Erythroblast (primary cell): Measurements from ENCODE around the gene KRT33A.

Source experiments
- GATA1 ChIP-seq: IDR thresholded peaks from 2 replicates; pipeline ENCODE4 v1.6.1; 2011; ENCODE audit warnings: low read depth, mild to moderate bottlenecking, control low read depth, low read length, moderate library complexity
- POLR2A ChIP-seq: IDR thresholded peaks from 2 replicates; pipeline ENCODE4 v1.6.1; 2011; ENCODE audit warnings: mild to moderate bottlenecking, low read length

DNA sequence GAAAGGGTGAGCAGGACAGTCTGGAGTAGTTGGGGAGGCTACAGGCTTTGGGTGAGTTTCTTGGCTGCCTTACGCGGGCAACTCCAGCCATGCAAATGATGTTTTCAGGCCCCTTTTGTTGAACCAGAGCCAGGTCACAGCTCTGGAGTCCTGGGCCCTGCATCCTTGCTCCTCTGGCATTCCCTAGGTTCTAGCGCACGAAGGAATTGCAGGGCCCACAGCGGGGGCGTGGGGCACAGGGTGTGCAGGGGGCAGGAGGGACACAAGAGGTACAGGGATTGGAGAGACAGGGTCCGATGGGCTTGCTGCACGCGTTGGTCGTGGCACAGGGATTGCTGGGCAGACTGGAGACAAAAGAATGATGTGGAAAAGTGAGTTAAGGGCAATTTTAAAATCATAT is 43.2 kb upstream of the KRT33A start:
- TF ChIP-seq POLR2A: no peak
- no peak for TF ChIP-seq GATA1
